Cardiac fibroblast (primary cell): ENCODE measurements around the gene COG8.

ENCODE experiments used
- DNase-seq, 2 donors: peaks; one replicate each; pipeline versions ENCODE4 v3.0.0 to v3.0.0-alpha.2; 2010; ENCODE audit warnings: low read depth in 2 of 2
- H3K4me3 ChIP-seq, 2 donors: replicated peaks in 1 of 2; 1 replicate in 1 of 2; 2 replicates in 1 of 2; pipeline ENCODE4 v1.5.1; 2011; ENCODE audit warnings: low read depth in 2 of 2, low read length in 2 of 2, mild to moderate bottlenecking in 2 of 2, moderate library complexity in 1 of 2
- TF ChIP-seq, protein P1 (sequence below): IDR thresholded peaks from one replicate; pipeline ENCODE4 v1.5.1; 2011; ENCODE audit warnings: low read depth, mild to moderate bottlenecking, low read length, inconsistent platforms

Gene COG8

DNA sequence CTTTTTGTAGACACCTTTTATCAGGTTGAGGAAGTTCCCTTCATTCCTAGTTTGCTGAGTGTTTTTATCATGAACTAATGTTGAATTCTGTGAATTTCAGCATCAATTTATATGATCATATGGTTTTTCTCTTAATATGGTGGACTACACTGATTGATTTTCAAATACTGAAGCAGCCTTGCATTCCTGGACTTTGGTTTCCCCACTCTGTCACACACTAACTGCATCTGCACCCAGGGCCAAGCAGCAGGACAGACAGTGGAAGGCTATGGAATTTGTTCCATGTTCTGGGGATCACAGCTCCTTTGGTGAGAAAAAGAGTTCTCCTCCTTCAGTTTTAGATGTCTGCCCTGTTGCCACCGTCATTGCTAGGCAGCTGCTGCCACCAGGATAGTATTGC, 38.7 kb upstream of the COG8 start:
- TF ChIP-seq, protein P1, sequence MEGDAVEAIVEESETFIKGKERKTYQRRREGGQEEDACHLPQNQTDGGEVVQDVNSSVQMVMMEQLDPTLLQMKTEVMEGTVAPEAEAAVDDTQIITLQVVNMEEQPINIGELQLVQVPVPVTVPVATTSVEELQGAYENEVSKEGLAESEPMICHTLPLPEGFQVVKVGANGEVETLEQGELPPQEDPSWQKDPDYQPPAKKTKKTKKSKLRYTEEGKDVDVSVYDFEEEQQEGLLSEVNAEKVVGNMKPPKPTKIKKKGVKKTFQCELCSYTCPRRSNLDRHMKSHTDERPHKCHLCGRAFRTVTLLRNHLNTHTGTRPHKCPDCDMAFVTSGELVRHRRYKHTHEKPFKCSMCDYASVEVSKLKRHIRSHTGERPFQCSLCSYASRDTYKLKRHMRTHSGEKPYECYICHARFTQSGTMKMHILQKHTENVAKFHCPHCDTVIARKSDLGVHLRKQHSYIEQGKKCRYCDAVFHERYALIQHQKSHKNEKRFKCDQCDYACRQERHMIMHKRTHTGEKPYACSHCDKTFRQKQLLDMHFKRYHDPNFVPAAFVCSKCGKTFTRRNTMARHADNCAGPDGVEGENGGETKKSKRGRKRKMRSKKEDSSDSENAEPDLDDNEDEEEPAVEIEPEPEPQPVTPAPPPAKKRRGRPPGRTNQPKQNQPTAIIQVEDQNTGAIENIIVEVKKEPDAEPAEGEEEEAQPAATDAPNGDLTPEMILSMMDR: no peak

DNA sequence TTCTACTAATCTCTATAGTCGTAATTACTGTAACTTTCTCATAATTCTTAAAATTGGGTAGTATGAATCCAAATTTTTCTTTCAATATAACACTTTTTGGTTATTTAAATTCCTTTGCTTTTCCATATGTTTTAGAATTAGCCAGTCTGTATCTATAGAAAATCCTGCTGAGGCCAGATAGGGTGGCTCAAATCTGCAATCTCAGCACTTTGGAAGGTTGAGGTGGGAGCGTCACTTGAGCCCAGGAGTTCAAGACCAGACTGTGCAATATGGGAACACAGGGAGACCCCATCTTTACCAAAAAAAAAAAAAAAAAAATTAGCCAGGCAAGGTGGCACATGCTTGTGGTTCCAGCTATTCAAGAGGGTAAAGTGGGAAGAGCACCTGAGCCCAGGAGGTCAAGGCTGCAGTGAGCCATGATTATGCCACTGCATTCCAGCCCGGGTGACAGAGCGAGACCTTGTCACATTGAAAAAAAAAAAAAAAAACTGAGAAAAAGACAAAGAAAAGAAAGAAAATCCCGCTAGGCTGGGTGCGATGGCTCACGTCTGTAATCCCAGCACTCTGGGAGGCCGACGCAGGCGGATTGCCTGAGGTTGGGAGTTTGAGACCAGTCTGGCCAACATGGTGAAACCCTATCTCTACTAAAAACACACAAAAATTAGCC, 37.2 kb upstream of the COG8 start:
- TF ChIP-seq, protein P1: no peak
- no peak for DNase-seq
- H3K4me3 ChIP-seq: no peak overlapping the region

More for the DNA sequence above, 38.7 kb upstream of the COG8 start:
- no peak for DNase-seq
- no peak overlapping the region for H3K4me3 ChIP-seq

DNA sequence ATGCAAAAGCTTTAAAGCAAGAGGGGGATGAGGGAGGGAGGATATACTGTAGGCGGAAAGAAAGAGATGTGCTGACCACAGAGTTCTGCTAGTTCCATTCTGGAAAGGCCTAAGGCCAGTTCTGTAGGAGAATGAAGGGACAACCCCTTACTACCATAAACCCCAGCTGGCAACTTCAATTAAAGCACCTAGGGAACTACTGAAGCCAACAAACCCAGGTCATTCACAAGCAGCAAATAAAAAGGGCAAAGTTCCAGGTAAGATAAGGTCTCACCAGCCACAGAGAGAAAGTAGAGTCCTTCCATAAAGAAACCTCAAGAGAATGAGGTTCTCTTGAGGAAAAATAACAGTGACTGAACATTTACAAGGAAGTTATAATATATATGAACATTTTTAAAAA, 33.7 kb upstream of the COG8 start:
- TF ChIP-seq, protein P1: no peak
- DNase-seq: no peak
- no peak overlapping the region for H3K4me3 ChIP-seq

DNA sequence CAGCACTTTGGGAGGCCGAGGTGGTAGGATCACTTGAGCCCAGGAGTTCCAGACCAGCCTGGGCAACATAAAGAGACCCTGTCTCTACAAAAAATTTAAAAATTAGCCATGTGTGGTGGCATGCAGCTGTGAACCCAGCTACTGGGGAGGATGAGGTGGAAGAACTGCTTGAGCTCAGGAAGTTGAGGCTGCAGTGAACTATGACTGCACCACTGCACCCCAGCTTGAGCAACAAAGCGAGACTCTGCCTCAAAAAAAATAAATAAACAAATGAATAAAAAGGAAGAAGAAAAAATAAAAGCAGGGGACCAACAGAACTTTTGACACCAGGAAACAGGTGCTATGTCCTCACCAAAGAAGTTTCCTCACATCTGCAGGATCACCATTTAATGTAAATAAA, 32.2 kb upstream of the COG8 start:
- no peak for DNase-seq
- TF ChIP-seq, protein P1: no peak
- no peak overlapping the region for H3K4me3 ChIP-seq

DNA sequence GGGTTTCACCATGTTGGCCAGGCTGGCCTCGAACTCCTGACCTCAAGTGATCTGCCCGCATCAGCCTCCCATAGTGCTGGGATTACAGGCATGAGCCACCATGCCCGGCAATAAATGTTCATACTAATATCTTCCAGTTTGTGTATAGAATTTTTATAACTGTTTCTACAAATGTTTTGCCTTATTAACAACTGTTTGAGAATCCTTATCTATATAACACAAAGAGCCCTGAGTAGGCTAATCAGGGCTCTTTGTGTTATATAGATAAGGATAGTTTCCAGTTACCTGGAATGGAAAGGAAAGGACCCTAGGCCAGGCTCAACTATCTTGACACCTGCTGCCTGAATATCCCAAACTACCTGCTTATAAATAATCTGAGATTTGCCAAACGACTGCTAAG, 29.5 kb upstream of the COG8 start:
- no peak overlapping the region for H3K4me3 ChIP-seq
- DNase-seq: no peak
- TF ChIP-seq, protein P1: no peak

DNA sequence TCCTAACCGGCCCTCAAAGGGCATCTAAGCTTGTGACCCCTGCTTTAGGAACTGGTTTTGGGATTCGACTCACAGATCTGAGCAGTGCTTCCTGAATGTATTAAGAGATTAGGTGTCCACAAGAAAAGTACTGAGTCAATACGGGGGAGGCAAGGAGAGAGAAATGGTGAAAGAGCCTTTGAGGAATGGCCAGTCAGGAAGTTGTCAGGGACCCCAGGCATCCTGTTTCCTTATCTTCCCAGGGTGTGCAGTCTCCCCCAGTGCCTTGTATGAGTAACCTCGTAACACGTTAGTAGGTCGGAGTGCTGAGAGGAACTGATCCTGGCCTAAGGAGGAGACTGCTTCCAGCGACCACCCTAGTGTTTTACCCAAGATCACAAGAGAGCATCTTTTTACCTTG, 28.6 kb upstream of the COG8 start:
- DNase-seq: peak; percentile 41 to 59
- TF ChIP-seq, protein P1: no peak
- H3K4me3 ChIP-seq: no peak overlapping the region

DNA sequence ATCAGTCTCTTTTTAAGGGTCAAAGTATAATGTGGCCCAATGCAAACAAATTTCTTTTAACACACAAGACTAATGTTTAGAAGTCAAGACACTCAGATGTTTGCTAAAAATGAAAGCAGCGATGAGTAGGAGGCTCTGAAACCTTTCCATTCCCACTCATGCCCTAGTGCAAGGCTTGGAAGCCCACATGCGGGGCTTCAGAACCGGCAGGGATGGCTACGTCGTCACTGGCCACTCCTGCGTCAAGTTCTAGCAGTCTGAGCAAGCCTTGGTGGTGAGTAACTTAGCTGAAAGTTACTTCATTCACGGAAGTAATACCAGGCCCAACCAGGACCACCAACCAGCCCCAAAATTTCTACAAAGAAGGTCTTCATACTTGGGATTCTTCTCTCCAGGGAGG, 27.1 kb upstream of the COG8 start:
- no peak overlapping the region for H3K4me3 ChIP-seq
- no peak for DNase-seq
- TF ChIP-seq, protein P1: no peak
